ENCODE results near the gene CKMT1B.
"Not testable (repeated sequence)": the region's sequence is repeated elsewhere in the genome, so short reads cannot be mapped to it uniquely, and the experiment has no call there.

CKMT1B gene

GRCh38 chr15:43638464-43639204 lies 44.8 kb downstream of the CKMT1B start:
- not testable (repeated sequence) for DNase-seq
